GM12865 (cell line): ENCODE results near the gene CELSR1.
A peak's percentile ranks its signal among the peaks of the same experiment; 100 is the strongest.

ENCODE experiments used
- DNase-seq: peaks from one replicate; pipeline ENCODE4 v3.0.0; 2010; ENCODE audit warnings: low read depth
- H3K4me3 ChIP-seq: 2 replicates; pipeline ENCODE4 v1.5.1; 2011; ENCODE audit warnings: mild to moderate bottlenecking, low read depth, low read length, control low read depth
- TF ChIP-seq, protein P1 (sequence below): IDR thresholded peaks from 2 replicates; pipeline ENCODE4 v1.5.1; 2011; ENCODE audit warnings: low read length, control low read depth, low read depth, inconsistent platforms; ENCODE audit not compliant: insufficient read depth; ENCODE audit errors: missing control alignments

Gene CELSR1

DNA sequence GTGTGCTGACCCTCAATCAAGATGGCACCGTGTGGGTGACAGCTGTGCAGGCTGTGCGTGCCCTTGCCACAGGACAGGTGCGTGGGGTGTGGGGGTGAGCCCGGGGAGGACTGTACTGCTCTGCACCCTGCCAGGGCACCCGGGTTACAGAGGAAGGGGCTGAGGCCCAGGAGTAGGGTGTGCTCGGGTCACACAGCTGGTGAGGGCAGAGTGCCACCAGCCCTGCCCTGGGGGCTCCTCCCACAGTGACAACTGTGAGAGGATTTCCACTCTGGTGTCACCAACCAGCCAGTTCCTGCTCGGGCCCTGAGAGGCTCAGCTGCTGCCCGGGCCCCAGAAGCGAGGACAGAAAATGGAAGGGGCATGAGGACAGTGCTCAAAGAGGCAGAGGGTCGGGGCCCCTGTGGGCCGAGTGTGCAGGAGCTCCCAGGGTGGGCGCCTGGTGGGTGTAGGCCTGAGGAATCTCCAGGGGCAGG is 181.4 kb downstream of the CELSR1 start:
- TF ChIP-seq, protein P1, sequence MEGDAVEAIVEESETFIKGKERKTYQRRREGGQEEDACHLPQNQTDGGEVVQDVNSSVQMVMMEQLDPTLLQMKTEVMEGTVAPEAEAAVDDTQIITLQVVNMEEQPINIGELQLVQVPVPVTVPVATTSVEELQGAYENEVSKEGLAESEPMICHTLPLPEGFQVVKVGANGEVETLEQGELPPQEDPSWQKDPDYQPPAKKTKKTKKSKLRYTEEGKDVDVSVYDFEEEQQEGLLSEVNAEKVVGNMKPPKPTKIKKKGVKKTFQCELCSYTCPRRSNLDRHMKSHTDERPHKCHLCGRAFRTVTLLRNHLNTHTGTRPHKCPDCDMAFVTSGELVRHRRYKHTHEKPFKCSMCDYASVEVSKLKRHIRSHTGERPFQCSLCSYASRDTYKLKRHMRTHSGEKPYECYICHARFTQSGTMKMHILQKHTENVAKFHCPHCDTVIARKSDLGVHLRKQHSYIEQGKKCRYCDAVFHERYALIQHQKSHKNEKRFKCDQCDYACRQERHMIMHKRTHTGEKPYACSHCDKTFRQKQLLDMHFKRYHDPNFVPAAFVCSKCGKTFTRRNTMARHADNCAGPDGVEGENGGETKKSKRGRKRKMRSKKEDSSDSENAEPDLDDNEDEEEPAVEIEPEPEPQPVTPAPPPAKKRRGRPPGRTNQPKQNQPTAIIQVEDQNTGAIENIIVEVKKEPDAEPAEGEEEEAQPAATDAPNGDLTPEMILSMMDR = no peak
- no peak overlapping the region for H3K4me3 ChIP-seq
- no peak for DNase-seq

GRCh38 chr22:46355369-46355995 is 181.9 kb downstream of the CELSR1 start:
- H3K4me3 ChIP-seq = no peak overlapping the region
- TF ChIP-seq, protein P1 = peak; percentile 70
- DNase-seq = peak; percentile 62

GRCh38 chr22:46354993-46355305 is 182.5 kb downstream of the CELSR1 start:
- TF ChIP-seq, protein P1 = no peak
- no peak overlapping the region for H3K4me3 ChIP-seq
- DNase-seq = no peak

GRCh38 chr22:46354176-46354992 is 183.0 kb downstream of the CELSR1 start:
- no peak for DNase-seq
- no peak overlapping the region for H3K4me3 ChIP-seq
- TF ChIP-seq, protein P1 = no peak

- TF ChIP-seq, protein P1 = no peak
- DNase-seq = no peak
- H3K4me3 ChIP-seq = no peak overlapping the region
These were observed 183.8 kb downstream of the CELSR1 start for GRCh38 chr22:46353483-46354105.

- TF ChIP-seq, protein P1 = no peak
These were observed 184.6 kb downstream of the CELSR1 start for GRCh38 chr22:46352691-46353386.

More at GRCh38 chr22:46352691-46353386, 184.6 kb downstream of the CELSR1 start:
- DNase-seq = no peak
- H3K4me3 ChIP-seq = no peak overlapping the region
